LNCaP clone FGC (cell line): Measurements from ENCODE around the gene COL15A1.

Experiments
- DNase-seq: peaks from one replicate; pipeline ENCODE4 v3.0.0-alpha.2; 2011; ENCODE audit warnings: low read depth
- H3K4me3 ChIP-seq: 2 replicates; pipeline ENCODE4 v1.5.1; 2011; ENCODE audit warnings: mild to moderate bottlenecking, low read depth, low read length, control low read depth
- CTCF ChIP-seq: IDR thresholded peaks from 2 replicates; pipeline ENCODE4 v1.5.1; 2012; ENCODE audit warnings: mild to moderate bottlenecking; ENCODE audit not compliant: control insufficient read depth, insufficient read depth; ENCODE audit errors: extremely low read depth

The COL15A1 gene

GRCh38 chr9:99000476-99001395, 57.0 kb downstream of the COL15A1 start:
- peak; percentile 41 for DNase-seq
- H3K4me3 ChIP-seq, result no peak overlapping the region
- TF ChIP-seq CTCF, result peak; percentile 83

GRCh38 chr9:99001892-99002291, 58.2 kb downstream of the COL15A1 start:
- DNase-seq, result no peak

GRCh38 chr9:99002706-99003105, 59.0 kb downstream of the COL15A1 start:
- no peak overlapping the region for H3K4me3 ChIP-seq
- no peak for DNase-seq
- TF ChIP-seq CTCF, result no peak

More at GRCh38 chr9:99001892-99002291, 58.2 kb downstream of the COL15A1 start:
- TF ChIP-seq CTCF, result no peak
- H3K4me3 ChIP-seq, result no peak overlapping the region

GRCh38 chr9:99003308-99003707, 59.6 kb downstream of the COL15A1 start:
- DNase-seq, result no peak
- TF ChIP-seq CTCF, result no peak
- H3K4me3 ChIP-seq, result no peak overlapping the region

- no peak overlapping the region for H3K4me3 ChIP-seq
- no peak for DNase-seq
- TF ChIP-seq CTCF, result no peak
These were observed 60.4 kb downstream of the COL15A1 start for GRCh38 chr9:99004115-99004514.

GRCh38 chr9:99004717-99005460, 61.2 kb downstream of the COL15A1 start:
- TF ChIP-seq CTCF, result no peak
- no peak for DNase-seq
- no peak overlapping the region for H3K4me3 ChIP-seq

GRCh38 chr9:99005651-99006050, 61.9 kb downstream of the COL15A1 start:
- TF ChIP-seq CTCF, result no peak
- DNase-seq, result no peak
- no peak overlapping the region for H3K4me3 ChIP-seq
